Right ventricle myocardium inferior (tissue), 1 donor: Measurements from ENCODE around the gene G6PC2. TPM values are rescaled to one million over a fixed set of nuclear protein-coding genes. Genes with fewer than 3 reads are reported as not detected.
"Not testable (repeated sequence)": the region's sequence is repeated elsewhere in the genome, so short reads cannot be mapped to it uniquely, and the experiment has no call there.

Experiments used
- ATAC-seq: fragments of 200-7000 bp; cut with Tn5 transposase; one replicate; pipeline ENCODE4 v1.9.1; 2020; ENCODE audit warnings: mild to moderate bottlenecking, moderate library complexity
- DNase-seq: peaks from one replicate; pipeline ENCODE4 v3.0.0; 2021; ENCODE audit errors: missing footprints
- intact Hi-C: fragments of 100-400 bp; cut with DNase I; formaldehyde crosslinking; loops from one replicate; pipeline ENCODE4 v1.11.0; 2022
- total RNA-seq: library from RNA; stranded (reverse); fragmentation: NEBNext Ultra II Directional; extraction: Animal tissue kit (Norgen Biotek cat#: 25700); gene quantifications from one replicate; pipeline ENCODE4 v1.2.1, GENCODE V29; 2021
- donor health status: DM: no; HTN: yes; CAD: no; lungs with severe emphysema.

G6PC2 gene
- total RNA-seq, 1 donor from 2014 or later: not detected

DNA sequence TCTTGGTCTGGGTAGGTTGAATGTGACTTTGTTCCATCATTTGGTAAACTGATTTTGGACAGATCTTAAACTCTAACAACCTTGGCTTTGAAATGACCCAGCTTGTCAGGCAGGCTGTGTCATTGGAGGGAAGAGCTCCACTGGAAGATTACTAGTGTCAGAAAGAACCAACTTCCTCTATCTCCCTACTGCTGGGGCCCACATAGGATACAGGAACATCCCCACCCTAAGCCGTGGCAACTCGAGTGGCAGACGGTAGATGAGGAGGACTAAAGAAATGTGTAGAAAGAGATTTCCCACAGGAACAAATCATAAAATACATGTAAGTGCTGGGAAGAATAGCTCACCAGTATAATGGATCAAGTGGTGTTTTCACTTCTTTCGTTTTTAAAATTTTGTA lies 4.3 kb upstream of the G6PC2 start:
- intact Hi-C loops: no loop called here
- DNase-seq (no peak), ATAC-seq (no peak)

DNA sequence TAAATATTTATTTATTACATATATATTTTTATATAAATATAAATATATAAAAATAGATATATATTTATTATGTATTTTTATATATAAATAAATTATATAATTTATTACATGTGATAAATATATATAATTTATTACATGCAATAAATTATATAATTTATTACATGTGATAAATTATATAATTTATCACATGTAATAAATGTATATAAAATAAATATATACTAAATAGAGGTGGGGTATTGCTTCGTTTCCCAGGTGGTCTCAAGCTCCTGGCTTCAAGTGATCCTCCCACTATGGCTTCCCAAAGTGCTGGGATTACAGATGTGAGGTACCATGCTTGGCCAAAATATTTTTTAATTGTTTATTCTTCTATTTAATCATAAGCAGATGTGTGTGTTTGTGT lies 3.6 kb upstream of the G6PC2 start:
- intact Hi-C loops: no loop called here
- no peak for ATAC-seq
- DNase-seq: no peak

DNA sequence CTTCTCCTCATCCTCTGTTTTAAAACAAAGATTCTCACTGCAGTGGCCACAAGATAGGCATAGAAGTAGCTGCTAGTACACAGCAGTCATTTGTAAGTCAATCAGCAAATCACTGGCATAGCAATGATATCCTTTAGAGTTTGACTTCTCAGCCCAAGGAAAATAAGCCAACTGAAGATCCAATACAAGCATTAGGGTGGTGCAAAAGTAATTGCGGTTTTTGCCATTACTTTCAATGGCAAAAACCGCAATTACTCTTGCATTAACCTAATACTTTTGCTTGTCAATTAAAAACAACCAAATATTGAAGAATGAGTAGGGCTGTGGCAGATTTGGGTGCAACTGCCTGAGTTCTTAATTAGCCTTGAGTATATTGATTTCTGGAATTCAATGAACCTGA lies 2.8 kb downstream of the G6PC2 start:
- ATAC-seq (no peak), DNase-seq (no peak)
- intact Hi-C loops: no loop called here

DNA sequence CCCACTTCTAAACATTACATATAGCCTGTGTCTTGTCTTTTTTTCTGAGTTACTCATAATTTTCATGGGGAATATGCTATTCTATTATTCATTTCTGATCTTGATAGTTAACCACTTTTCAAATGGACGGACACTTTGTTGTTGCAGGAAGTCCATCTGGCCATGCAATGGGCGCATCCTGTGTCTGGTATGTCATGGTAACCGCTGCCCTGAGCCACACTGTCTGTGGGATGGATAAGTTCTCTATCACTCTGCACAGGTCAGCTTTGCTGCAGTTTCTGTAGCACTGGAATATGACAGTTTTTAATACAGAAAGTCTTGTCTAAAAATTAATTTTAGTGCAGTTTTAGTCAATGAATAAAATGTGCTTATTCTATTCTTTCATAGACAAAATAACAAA lies 3.3 kb downstream of the G6PC2 start:
- no peak for DNase-seq
- no peak for ATAC-seq
- intact Hi-C loops: no loop called here

DNA sequence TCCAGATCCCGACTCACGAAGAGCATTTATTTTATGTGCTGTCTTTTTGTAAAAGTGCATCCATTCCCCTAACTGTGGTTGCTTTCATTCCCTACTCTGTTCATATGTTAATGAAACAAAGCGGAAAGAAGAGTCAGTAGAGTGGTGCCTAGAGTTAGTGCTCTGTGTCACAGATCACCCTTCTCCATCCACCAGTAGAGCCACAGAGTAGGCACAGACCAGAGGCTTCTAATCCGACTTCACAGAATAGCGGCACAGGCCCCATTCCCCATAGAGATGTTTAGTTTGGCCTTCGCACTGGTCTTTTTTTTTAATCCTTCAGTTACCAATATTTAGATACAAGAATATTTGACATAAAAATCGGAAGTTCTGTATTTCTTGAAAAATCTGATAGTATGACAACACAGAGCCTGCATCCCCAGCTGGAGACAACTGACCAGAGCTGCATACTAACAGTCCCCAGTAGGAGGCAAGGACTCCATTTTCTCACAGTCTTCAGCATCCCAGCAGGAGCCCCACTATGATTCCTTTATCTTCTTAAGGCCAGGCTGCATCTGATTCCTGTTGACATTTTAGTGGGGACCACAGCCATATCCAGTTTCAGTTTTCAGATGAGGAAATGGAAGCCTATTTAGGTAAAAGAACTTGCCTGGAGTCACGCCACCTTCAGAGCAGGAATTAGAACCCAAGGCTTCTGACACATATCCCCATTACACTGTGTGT lies 7.0 kb downstream of the G6PC2 start:
- DNase-seq (no peak), ATAC-seq (no peak)
- intact Hi-C loops: no loop called here

DNA sequence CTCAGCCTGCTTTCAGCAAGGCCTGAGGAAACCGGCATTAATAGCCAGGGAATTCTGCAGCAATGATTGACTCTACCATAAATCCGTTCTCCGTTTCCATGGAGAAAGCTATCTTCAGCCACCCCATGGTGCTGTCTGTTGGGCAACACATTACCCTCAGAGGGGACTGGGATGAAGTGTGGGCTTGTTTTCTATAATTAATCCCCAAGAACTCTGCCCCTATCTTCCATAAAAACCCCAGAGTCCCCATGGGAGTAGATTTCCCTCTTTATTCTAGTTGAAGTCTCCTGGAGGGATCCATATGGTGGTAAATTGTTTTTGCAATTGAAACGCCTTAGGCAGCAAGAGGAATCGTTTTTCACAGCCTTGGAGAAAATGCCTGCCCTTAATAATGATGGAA lies 9.2 kb downstream of the G6PC2 start:
- intact Hi-C loops: no loop called here
- no peak for DNase-seq
- ATAC-seq: no peak

DNA sequence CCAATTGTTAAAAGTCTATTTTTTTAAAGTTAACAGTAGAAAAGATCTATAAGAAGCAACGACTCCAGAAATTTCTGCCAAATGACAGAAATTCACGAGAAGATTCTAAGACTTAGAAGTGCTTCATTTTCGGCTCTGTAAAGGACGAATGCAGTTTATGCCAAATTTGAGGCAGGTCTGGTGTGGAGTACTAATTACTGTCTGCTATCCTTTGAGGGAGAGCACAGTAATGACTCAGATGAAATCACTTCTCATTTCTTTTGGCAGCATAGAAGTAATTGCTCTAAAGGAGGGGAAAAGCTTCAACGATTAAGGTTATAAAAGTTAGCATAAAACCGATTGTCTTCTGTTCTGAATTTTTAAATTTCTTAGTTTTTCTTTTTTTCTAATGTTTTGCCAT lies 11.4 kb downstream of the G6PC2 start:
- intact Hi-C loops: no loop called here
- ATAC-seq (no peak), DNase-seq (no peak)

DNA sequence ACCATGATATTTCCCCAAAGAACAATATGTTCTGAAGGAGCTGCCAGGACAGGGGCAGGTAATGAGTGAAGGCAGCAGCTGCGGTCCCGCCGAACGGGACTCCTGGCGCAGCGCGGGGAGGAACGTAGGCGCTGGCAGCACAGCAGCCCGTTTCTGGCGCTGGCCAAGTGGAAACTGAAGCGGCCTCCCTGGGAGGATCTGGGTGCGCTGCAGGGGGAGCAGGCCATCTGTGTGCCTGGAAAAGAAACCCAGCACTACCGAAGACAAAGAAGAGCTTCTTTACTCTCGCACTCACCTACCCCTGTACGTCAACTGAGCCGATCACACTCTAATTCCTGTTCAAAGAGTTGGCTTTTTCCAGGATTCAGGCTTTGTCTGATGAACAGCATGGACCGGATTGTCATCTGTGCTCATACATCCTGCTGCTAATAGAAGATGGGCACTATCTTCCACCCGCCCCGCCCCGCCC lies 11.8 kb downstream of the G6PC2 start:
- intact Hi-C loops: no loop called here
- peak; percentile 67 for DNase-seq
- ATAC-seq: peak; percentile 69

DNA sequence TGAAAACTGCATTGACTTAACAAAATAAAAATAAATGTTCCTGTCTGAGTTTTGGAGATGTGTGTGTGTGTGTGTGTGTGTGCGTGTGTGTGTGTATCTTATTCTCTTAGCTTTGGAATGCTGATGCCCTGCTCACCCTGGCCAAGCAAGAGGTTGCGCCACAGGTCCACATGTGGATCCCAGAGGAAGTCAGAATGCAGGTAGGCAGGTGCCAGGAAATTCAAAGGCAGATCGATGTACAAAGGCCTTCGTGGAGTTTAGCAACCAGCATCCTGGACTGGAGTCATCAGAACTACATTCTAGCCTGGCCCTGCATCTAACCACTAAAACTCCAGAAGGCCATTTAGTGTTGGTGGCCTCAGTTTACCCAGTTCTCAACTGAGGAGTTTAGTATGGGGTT lies 12.4 kb downstream of the G6PC2 start:
- ATAC-seq (no peak), DNase-seq (no peak)
- intact Hi-C loops: no loop called here

DNA sequence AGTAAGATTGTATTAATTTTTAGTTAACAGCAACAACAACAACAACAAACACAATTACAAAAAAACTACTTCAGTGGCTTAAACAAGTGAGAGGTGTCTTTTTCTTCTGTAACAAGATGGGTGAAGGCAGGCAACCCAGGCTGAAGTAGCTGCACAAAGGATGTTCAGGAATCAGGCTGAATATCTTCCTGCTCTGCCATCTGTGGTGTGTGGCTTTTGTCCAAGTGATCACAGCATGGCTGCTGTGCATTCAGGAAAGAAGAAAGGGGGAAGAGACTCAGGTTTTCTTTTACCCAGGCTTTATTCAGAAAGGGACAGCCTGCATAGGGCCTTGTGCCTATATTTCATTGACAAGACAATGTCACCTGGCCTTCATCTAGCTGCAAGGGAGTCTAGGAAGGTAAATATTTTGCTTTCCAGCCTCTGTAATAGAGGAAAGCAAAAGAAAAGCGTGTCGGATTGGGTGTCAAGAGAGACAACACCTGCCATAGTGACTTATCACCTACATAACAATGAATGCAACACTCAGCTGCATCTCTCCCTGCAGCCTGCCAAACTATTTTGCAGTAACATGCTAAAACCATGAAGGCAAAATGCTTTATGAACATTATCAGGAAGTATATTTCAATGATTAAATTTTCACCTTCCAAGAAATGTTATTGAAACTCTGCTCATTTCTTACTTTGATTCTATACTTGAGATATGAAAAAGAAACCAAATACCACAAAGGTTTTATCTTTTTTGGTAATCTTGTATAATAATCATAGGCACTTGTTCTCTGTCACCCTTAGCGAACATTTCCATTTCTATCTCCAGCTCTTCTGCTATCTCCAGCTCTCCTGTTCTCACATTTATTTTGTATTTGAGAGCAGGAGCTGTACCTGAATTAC lies 14.6 kb downstream of the G6PC2 start:
- no peak for DNase-seq
- intact Hi-C loops: no loop called here
- no peak for ATAC-seq

DNA sequence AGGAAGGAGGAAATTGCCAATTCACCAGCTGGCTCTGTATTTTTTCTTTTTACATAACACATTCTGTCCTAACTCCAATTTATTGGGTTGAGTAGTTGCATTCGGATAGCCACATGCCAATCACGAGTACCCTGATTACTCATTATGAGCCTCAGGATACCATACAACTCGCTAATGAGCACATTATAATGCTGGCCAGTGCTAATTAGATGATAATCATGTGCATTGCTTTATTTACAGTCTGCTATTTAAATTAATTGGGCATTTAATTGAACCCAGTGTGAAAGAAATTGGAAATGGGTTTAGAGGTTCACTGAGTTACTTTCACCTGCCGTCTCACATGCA lies 15.2 kb downstream of the G6PC2 start:
- DNase-seq (no peak), ATAC-seq (no peak)
- intact Hi-C loops: no loop called here

DNA sequence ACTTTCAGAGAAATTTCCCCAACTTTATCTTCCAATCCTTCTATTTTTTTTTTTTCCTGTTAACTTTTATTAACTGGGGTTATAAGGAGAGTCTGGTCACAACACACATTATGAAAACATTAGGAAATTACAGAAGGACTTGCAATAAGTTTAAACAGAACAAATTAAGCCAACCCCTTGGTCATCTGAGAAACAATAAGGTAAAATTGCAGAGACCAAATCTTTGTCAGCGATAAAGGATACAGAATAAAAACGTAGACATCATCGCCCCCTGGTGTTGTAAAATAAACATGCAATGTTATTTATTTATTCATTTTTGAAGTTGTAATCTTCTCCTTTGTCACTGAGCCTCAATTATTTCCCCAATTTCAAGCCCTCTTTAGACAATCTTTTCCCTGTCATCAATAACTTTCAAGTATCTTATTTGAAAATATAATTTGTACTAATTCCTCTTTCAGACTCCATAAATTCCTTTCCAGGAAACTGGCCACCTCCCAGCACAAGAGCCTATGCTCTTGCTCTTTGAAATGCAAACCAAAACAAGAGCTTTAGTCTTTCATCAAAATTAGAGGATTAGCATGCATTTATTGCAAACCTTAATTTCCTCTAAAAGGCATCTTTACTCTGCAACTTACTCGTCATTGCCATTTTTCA lies 19.5 kb downstream of the G6PC2 start:
- DNase-seq (no peak), ATAC-seq (no peak)
- intact Hi-C loops: loop anchor here (1.0 to 5.0 kb wide), 2 partner anchors 148 to 573 kb away; no protein-coding TSS in a partner anchor

DNA sequence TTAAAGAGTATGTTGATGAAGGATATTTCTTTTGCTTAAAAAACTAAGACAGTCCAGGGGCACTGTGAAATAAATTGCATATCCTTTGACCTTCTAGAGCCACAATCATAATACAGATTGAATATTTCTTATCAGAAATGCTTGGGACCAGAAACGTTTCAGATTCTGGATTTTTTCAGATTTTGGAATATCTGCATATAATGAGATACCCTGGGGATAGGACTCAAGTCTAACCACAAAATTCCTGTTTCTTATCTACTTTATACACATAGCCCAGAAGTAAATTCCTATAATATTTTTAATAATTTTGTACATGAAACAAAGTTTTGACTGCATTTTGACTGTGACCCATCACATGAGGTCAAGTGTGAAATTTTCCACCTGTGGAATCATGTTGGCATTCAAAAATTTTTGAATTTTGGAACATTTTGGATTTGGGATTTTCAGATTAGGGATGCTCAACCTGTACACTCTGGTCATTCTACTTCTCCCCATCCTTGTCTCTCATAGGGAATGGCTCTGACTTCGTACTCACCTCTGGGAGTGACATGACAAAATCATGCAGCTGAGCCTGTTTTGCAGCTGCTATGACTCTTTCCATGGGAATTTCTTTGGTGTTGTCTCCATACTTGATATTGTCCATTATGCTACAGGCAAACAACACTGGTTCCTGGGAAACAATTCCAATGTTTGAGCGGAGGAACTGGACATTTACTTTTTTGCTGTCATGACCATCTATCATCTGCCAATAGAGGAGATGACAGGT lies 25.7 kb downstream of the G6PC2 start:
- ATAC-seq (no peak), DNase-seq (no peak)
- intact Hi-C loops: no loop called here

DNA sequence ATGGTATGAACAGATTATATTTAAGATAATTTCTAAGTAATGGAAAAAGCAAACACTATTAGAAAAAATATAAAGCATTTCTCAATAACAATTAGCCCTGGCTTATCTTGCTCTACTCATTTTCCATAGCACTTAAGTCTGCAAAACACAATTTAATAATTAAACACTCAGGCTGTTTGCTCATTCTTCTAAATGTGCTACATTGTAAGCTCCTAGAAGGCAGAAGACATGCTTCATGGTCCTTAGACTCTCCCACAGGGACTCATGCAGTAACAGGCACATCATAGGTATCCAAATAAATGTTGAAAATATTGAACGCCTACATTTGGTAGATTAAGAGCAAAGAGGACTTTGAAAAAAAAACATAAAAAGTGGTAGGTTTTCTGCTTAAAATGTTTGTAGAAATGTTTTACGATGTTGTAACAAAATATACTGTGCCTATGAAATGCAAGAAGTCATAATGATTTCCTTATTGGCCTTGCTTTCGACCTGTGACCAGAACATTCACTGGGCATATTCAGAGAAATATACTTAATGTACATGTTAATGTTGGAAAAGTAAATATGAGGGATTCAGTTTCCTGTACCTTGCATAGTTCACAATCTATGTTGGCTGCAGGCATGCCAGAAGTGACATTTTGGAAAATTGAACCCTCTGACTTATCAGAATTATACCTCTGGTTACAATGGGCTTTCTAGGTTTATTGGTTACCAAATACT lies 27.2 kb downstream of the G6PC2 start:
- no peak for ATAC-seq
- intact Hi-C loops: no loop called here
- DNase-seq: no peak

DNA sequence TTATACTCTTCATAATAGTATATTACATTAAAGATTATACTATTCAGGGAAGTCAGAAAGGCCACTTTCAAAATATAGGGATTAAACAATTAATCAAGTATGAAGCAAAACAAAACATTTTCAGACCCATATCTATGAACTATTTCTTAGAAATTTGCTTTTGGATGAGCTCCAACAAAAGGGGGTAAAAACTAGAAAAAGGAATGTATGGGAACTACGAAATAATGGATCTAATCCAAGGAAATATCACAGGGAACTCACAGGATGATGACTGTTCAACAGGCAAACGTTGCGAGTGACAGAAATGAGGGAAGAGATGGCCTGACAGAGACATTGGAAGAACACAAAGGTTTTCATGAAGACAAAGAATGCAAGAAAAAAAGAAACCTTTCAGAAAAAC lies 27.9 kb downstream of the G6PC2 start:
- DNase-seq (no peak), ATAC-seq (no peak)
- intact Hi-C loops: no loop called here

DNA sequence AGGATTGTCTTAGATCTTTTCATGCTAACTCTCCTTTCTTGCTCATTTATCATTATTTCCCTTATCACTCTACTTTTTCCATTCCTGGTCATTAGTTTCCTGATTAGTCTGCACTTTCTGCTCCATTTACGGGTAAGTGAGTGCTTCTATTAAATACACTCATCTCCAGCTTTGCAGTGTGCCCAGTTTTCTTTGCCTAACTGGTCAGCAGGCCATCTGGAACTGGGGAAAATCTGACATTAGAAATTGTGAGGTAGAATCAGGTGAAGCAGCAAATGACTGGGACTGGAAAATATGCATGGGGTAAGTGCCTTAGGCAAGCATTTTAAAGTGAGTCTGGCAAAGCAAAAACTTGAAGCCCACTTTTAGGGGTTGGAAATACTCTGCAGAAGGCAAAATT lies 29.2 kb downstream of the G6PC2 start:
- no peak for DNase-seq
- intact Hi-C loops: no loop called here
- ATAC-seq: no peak

DNA sequence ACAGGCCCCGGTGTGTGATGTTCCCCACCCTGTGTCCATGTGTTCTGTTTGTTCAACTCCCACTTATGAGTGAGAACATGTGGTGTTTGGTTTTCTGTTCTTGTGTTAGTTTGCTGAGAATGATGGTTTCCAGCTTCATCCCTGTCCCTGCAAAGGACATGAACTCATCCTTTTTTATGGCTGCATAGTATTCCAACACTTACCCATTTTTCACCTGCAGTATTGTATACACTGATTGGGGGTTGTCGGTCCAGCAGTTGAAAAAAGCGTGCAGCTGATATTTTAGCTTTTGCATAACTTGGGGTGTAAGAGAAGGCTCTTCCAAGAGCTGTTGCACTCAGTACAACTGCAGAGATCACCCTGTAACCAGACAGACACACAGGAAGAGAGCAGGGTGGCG lies 31.1 kb downstream of the G6PC2 start:
- DNase-seq, intact Hi-C loops, ATAC-seq: not testable (repeated sequence)

DNA sequence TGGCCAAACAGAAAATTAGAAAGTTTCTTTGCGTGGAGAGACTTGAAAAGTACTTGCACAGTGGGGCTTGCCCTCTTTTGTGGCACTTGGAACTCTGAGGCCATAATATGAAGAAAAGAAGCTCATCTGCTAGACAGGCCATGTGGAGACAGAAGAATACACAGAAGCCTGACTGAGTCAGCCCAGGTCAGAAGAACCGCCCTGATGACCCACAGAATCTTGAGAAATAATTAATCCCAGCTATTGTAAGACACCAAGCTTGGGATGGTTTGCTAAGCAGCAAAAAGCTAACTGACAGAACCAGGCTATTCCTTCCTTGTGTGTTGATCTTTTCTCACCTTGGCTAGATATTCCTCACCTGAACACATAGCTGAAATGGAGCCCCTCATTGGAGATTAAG lies 33.7 kb downstream of the G6PC2 start:
- intact Hi-C loops: no loop called here
- DNase-seq (no peak), ATAC-seq (no peak)
